ENCODE measurements around the gene EFCAB6.

The EFCAB6 gene

DNA sequence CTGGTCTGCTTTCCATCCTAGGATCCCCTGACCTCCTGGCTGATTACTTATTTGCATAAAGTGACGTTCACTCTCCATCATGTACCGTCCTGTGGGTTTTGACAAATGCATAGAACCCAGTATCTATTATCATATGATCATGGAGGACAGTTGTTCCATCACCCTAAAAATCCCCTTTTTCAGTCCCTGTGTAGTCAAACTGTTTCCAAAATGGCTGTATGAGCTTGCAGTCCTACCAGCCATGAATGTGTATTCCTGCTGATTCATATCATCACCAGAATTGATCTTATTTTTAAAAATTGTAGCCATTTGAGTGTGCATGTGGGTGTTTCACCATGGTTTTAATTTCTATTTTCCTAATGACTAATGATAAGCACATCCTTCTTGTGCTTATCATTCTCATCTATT, 291.5 kb downstream of the EFCAB6 start:
- FAIRE-seq: no peak

DNA sequence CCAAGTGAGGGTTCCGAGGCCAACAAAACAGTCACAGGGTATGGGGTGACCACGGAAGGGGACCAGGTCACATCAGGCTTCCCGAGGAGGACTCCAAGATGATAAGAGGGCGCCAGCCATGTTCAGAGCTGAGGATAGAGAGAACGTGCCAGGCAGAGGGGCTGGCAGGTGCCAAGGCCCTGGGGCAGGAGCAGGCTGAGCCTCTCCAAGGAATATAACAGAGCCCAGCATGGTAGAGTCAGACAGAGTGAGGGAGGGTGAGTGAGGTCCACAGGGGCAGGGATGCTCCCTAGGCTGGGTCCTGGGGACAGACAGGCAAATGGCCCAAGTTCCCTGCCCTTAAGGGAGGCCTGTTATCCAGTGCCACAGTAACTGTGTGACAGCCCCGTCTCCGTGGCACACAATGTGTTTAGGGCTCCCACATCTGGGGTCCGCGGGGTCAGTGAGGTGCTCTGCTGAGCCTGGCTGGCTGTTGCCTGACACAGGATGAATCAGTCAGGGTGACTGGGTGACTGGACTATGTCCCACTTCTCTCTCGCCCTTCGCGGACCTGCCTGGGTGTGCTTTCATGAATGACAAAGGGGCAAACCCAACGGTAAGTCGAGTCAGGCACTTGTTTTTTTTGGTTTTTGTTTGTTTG, 295.0 kb downstream of the EFCAB6 start:
- FAIRE-seq: no peak

DNA sequence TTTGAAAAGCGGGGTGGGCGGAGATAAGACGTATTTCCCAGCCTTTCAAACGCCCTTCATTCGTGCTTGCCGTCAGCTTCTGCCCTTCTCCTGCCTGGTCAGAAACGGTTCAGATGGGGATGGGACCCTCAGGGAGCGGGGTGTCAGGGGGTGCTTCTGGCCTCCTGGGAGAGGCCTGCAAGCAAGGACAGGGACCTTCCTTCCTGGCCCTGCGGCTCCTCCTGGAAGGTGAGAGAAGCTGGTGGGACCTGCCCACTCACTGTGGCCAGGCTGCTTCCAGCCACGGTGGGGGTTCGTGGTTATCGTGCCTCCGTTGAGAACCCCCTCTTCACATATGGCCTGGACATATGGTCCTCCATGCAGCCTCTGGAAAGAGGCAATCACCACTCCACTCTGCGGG, 295.7 kb downstream of the EFCAB6 start:
- FAIRE-seq: no peak

DNA sequence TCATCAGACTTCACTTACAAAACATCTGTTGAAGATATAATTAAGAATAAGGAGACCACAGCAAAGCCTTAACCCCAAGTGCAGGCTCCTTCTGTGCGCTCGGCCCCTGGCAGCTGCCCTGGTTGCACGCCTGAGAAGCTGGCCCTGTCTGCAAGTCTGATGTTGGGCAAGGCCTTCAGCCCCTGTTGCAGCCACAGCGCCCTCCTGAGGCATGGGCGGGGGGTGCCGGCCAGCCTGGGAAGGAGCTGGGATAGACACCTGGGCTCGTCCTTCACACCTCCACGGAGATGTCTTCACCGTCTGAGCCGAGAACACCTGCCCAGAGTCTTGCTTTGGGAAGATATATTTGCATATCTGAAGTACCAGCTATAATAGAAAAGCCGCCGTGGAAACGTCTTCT, 296.2 kb downstream of the EFCAB6 start:
- no peak for FAIRE-seq

DNA sequence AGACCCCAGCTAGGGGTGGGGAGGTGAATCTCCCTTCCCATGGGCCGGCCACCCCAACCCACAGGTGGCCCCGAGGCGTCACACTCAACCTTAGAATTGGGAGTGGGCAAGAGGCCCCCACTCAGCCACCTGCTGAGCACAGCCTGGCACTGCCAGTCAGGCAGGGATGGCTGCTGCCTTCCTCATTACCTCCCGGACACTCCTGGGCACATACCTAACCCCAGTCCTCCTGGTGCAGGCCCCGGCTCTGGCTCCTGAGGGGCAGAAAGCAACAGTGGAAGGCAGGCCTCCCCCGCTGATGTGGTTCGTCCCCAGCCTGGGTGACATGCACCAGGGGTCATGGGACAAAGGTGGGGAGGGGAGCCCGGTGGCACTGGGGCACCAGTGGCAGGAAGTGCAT, 296.7 kb downstream of the EFCAB6 start:
- FAIRE-seq: no peak

DNA sequence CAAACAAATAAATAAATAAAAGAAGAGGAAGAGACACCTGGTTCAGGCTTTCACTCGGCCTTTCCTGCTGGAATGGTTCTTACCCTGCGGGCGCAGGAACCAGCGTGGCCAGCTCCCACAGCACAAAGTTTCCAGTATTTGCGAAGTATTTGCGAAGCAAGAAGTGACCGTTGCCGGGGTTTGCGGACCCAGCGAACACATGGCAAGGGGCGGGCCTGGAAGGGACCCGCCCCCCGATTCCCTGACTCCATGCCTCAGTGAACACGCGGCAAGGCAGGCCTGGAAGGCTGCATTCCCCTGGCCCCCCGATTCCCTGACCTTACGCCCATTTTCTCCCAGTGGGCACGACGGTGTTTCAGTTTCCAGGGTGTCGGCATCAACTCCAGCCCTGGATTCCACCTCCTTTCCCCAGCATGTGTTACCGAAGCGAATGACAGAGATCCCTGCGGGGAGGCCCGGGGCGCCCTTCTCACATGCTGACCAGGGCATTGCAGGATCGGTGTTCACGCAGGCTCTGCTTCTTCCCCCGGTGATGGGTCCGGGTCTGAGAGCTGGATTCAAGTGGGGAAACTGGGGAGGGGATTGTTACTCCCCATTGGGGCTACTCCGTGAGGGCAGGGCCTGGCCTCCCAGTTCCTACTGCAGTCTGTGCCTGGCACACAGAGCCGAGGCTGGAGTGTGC, 297.5 kb downstream of the EFCAB6 start:
- no peak for FAIRE-seq

DNA sequence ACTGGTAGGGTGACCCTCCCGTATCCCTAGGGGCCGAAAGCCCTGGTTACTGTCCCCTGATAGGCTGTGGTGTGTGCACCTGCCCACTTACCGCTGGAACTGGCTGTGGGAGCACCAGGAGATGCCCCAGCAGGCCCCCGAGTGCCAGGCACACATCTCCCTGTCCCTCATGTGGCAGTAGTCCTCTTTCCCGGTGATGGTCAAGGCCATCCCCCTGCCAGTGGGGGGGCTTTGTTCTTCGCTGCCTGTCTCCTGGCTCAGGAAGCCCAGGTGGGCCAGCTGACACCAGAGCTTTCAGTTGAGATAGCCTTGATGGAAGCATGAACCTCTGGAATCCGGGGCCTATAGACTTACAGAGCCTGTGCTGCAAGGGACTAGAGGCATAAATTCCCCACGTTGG, 299.8 kb downstream of the EFCAB6 start:
- no peak for FAIRE-seq

DNA sequence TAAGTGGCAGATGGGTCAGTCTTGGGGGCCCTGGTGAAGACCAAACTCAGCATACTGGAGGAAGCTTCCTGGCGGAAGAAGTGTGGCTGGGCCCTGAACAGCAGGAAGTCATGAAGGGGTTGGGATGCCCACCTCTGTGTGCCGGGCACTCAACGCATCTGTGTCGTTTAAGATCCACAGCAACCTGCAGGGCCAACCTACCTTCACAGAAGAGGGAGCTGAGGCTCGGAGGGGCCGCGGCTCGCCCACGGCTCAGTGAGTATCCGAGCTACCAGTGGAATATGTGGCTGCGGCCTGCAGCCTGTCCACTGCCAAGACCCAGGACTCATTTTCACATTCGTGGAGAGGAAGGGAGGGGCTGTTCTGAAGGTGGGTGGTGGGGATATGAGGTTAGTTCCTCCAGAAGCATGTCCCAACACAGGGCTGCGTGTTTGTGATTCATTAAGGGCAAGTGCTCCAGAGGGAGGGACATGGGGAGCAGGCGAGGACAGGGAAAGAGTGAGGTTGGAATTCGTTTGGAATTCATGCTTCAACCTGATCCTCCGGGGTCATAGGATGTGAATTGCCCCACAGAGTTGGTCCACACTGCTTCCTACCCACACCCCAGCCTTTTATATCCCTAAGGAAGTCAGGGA, 300.7 kb downstream of the EFCAB6 start:
- no peak for FAIRE-seq

DNA sequence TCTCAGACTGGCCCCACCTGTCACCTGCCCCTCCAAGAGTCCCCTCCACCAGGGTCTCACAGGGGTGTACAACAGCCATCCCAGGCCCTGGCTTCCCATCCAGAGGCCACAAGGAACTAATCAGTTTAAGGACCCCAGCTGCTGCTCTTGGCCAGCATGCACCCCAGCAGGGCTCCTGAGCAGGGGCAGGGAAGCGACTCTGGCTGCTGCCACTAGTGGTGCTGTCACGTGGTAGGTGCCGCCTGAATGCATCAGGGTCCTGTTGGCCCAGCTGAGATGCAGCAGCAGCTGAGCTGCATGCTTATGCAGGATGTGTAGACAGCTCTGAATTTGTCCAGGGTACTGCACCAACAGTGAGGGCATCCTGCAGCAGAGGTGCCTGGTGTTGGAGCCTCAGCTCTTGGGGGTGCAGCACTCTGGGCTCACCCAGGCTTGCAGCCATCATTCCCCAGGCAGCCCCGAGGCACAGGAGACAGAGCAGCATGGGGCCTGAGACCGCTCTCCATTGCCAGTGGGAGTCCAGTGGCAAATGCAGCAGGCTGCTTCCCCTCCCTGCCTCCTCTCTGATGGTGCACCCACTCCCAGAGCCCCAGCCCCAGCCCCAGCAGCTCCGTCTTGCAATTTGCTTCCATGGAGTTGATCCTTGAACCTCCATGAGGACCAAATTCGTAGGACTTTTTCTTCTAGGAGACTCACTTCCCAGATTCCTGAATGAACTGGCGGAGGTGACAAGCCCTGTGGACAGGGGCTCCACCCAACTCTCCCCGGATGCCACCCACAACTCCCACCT, 301.6 kb downstream of the EFCAB6 start:
- FAIRE-seq: no peak

DNA sequence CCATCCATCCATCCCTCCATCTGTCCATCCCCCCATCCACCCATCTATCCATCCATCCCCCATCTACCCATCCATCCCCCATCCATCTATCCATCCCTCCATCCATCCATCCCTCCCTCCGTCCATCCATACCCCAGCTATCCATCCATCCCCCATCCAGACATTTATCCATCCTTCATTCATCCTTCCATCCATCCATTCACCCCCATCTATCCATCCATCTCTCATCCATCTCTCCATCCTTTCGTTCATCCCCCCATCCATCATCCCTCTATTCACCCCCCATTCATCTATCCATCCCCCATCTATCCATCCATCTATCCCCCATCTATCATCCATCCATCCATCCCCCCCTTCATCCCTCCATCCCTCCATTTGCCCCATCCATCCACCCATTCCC, 302.8 kb downstream of the EFCAB6 start:
- no peak for FAIRE-seq

DNA sequence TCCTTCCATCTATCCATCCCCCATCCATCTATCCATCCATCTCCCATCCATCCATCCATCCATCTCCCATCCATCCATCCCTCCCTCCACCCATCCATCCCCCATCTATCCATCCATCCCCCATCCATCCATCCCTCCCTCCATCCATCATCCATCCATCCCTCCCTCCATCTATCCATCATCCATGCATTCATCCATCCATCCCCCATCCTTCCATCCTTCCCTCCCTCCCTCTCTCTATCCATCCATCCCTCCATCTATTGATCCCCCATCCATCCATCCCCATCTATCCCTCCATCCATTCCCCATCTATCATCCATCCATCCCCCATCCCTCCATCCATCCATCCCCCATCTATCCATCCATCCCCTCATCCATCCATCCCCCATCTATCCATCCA, 303.6 kb downstream of the EFCAB6 start:
- FAIRE-seq: no peak

DNA sequence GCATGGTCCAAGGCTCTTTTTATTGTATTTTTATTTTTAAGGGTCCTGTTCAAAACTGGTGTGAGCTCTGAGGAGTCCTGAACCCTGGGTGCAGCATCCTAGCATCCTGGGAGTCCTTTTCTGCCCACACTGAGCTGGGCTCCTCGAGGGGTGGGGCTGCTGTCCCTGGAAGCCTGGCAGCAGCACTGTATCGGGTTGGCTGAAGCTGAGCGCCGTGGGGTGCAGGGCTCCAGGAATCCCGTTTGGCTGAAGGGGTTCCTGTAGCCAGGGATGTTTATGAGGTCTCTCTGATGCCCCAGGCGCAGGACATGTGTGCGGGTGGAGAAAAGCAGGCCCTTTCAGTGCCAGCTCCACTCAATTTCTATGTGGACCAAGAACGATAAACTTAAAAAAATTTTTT, 304.9 kb downstream of the EFCAB6 start:
- FAIRE-seq: no peak

DNA sequence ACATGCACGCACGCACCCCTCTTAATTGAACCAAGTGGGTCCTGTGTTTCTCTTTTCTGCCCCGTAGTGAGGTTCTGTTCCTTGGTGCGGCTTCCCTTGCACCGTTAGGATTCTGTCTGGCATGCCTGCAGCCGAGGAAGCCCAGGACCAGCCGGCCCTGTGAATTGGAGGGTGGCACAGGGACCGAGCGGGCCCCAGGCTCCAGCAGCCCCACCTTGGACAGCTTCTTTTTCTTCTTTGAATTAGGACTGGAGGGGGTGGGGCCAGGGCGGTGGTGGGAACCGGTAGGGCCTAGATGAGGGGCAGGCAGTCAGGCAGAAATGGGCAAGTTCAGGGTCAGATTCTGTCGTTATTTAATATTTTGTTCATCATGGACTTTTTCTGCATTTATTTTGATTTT, 305.6 kb downstream of the EFCAB6 start:
- no peak for FAIRE-seq

DNA sequence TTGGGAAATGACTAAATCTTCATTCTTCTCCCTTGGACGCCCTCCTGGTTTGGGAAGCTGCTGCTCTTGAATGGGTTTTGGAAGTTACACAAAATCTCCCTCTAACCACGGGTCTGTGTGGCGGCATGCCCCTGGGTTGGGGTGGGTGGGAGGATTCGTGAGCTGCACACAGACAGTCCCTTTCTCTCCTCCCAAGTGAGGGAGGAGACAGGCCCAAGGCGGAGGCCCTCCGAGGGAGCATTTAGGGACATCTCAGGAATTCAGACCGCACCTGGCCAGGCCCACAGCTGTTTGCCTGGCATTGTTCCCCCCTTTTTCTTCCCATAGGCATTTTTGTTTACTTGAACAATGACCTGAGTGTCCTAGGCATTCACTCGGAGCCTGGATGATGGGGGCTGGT, 306.2 kb downstream of the EFCAB6 start:
- no peak for FAIRE-seq

DNA sequence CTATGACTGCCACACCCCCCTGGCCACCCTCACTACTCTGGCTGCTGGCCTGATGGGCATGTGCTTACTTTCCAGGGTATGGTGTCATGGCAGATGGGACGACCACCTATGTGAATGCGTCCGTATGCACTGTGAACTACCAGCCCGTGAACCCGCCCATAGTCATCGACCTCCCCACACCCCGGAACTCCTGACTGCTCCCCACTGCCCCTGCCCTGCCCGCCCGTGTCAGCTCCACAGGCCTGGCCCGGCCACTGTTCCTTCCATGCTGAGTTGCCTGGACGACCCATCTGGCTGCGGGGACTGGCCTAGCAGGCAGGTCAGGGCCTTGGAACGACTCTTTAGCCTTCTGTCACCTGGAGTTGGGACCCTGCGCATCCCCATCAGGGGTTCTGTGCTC, 306.7 kb downstream of the EFCAB6 start:
- FAIRE-seq: no peak

DNA sequence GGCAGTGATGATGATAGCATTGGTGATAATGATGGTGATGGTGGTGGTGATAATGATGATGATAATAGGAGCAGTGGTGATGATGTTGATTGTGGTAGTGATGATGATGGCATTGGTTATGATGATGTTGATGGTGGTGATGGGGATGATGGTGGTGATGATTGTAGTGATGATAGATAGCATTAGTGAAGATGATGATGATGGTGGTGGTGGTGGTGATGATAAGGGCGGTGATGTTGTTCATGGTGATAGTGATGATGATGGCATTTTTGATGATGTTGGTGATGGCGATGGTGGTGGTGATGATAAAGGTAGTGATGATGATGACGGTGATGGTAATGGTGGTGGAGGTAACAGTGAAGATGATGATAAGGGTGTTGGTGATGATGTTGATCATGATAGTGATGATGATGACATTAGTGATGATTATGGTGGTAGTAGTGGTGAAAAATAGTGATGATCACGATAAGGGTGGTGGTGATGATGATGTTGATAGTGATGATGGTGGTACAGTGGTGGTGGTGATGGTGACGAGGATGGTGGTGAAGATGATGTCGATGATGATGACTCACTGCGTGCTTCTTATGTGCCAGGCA, 307.3 kb downstream of the EFCAB6 start:
- FAIRE-seq: no peak

DNA sequence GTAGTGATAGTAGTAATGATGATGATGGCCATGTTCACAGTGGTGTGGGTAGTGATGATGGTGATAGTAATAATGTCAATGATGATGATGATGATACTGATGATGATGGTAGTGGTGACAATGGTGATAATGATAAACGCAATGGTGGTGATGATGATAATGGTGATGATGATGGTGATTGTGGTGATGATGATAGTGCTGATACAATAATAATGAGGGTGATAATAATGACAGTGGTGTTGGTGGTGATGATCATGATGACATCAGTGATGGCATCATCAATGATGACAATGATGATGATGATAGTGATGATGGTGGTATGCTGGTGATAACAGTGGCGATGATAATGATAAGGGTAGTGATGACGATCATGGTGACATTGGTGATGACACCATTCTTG, 308.0 kb downstream of the EFCAB6 start:
- FAIRE-seq: no peak

DNA sequence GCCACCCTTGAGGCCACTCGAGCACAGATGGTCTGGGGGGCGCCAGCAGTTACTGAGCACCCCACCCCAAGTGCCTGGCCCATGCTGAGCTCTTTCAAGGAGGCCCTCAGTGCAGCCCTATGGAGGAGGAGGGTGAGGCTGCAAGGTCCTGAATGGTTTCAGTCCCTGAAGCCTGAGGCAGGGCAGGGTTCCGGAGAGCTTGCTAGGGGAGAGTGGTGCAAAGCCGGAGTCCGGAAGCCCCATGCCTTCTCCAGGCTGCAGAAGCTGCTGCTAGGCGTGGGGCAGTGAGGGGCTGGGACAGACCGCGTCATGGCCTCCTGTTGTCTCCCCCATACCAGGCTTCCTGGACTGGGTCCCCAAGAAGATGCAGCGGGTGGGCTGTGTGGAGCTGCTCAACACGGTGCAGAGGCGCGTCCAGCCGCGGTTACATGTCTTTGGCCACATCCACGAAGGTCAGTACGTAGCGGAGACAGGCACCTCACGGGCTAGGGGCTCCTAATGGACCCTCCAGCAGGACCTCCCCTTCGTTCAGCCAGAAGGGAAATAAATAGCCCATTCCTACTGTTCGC, 309.7 kb downstream of the EFCAB6 start:
- FAIRE-seq: no peak

DNA sequence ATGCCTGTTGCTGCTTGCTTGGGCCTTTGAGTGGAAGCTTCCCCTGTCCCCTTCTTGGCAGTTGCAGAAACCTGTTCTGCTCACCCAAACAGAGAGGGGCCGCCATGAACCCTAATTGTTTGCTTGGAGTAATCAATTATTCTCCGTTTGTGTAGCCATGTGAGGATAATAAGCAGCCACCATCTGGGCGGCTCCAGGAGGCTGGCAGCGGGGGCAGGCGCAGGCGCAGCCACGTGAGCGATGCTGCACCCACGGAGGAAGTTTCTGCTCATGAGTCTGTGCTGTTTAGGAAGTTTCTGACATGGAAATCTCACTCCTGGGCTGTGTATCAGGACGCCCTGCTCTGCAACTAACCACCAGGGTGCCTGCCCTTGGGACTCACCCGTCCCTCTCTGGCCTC, 310.2 kb downstream of the EFCAB6 start:
- FAIRE-seq: no peak

DNA sequence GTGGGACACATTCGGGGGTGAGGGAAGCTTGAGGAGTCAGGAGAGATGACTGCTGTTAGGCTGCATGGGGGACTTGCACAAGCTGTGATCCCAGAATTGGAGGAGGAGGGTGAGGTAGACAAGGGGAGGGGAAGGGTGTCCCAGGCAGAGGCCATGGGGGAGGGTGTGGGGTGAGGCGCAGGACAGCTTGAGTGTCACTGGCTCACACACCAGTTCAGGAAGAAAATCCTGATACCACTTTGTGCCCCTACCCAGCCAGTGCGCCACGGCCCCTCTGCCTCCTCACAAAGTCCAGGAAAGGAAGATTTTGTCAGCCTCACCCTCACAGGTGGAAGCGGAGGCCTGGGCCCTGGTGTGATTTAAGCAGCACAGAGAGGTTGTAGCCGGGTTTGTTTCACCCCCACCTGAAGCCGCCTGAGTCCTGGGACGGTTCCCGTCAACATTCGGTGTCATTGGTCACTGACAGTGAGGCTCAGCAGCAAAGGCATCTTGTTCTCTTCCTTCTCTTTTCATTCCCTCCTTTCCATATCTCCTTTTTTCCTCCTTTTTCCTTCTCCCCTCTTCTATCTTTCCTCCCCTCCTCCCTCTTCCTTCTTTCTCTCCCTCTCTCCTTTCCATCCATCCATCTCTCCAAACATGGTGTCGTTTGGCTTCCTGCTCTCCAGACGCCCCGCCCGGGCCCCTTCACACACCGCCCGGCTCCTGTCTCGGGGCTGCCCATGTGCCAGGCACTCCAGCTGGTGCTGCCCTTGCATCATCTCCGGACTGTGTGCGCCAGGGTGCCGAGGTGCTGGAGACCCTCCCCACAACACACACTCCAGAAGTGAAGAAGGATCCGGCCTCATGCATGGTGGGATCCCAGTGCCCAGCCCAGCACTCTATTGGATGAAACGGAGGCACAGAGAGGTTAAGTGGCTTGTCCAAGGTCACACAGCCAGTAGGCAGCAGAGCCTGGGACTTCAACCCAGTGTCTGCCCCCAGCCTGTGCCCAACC, 311.0 kb downstream of the EFCAB6 start:
- no peak for FAIRE-seq

DNA sequence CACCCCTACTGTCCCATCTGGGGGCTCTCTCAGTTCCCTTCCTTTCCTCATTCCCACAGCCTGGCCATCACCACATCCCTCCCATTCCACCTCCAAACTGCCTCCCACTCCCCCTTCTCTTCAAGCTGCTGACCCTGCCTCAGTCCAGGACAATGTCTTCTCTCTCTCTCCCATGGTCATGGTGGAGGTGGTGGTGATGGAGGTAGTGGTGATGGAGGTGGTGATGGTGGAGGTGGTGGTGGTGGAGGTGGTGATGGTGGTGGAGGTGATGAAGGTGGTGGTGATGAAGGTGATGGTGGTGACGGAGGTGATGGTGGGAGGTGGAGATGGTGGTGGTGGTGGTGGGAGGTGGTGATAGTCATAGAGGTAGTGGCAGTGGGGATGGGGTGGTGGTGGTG, 313.2 kb downstream of the EFCAB6 start:
- FAIRE-seq: no peak

Data from endometrium (tissue), 2 donors.